GM12892 (cell line): ENCODE data around the gene NRXN2.
A peak's percentile ranks its signal among the peaks of the same experiment; 100 is the strongest.

Experiments used
- DNase-seq: peaks from one replicate; pipeline ENCODE4 v3.0.0; 2011; ENCODE audit not compliant: insufficient read length
- FAIRE-seq: peaks from 2 replicates; lab custom pipeline; 2011; peaks lifted over from hg19 to GRCh38; lab: Jason Lieb, UNC
- POLR2A ChIP-seq: IDR thresholded peaks from 2 replicates; pipeline ENCODE4 v1.6.1; 2011; ENCODE audit warnings: low read depth, low read length, control low read depth
- POLR2AphosphoS5 ChIP-seq: IDR thresholded peaks from 2 replicates; pipeline ENCODE4 v1.6.1; 2011; ENCODE audit warnings: low read depth, low read length, control low read depth
- TAF1 ChIP-seq: IDR thresholded peaks from 2 replicates; pipeline ENCODE4 v1.6.1; 2011; ENCODE audit warnings: low read depth, mild to moderate bottlenecking, control low read depth, low read length, borderline replicate concordance

The NRXN2 gene

DNA sequence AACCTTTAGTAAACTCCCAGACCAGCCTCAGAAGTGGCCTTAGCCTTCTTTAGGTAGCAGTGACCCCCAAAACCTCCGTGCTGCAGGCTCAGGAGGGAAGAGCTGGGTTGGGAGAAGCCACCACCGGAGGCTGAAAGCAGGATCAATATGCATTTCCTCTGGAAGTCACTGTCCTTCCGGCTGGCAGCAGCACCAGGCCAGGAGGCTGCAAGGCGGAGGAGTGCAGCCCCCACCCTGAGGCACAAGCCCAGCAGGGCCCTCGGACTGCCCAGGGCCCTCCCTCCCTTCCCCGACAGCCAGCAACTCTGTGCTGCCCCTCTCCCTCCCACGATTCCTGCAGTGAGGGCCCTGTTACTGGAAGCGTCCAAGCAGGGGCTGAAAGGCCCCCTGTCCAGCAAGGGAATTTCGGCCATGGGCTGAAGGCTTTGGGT lies 3.2 kb upstream of the NRXN2 start:
- TF ChIP-seq TAF1 (no peak), POLR2A (no peak), POLR2AphosphoS5 (no peak)
- FAIRE-seq (no peak), DNase-seq (no peak)

DNA sequence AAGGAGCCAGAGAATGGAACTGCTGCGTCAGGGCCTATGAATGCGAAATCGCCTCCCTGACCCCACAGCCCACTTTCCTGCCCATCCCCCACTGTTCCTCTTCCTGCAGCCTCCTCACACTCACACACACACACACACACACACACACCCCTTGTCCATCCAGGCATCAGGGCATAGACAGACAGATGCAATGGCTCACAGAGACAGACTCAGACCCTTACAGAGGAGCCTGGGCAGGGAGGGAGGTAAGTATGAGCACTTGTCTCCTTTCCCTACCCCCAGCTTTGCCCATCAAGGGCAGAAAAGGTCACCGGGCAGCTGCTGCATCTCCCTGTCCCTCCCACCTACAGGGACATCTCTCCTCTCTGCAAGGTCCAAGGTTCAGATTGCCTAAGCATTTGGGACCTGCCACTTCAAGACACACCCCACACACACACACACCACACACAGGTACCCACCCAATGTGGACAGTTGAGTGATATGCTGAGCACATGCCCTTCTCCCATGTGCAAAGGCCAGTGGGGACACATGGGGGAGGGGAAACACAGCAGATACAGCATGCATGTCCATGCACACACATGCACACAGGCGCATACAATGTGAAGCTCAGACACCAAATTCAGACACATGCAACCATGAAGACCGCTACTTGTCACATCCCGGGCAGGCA lies 2.0 kb upstream of the NRXN2 start:
- TF ChIP-seq POLR2AphosphoS5 (no peak), POLR2A (no peak), TAF1 (no peak)
- peak; percentile 44 for FAIRE-seq
- no peak for DNase-seq

DNA sequence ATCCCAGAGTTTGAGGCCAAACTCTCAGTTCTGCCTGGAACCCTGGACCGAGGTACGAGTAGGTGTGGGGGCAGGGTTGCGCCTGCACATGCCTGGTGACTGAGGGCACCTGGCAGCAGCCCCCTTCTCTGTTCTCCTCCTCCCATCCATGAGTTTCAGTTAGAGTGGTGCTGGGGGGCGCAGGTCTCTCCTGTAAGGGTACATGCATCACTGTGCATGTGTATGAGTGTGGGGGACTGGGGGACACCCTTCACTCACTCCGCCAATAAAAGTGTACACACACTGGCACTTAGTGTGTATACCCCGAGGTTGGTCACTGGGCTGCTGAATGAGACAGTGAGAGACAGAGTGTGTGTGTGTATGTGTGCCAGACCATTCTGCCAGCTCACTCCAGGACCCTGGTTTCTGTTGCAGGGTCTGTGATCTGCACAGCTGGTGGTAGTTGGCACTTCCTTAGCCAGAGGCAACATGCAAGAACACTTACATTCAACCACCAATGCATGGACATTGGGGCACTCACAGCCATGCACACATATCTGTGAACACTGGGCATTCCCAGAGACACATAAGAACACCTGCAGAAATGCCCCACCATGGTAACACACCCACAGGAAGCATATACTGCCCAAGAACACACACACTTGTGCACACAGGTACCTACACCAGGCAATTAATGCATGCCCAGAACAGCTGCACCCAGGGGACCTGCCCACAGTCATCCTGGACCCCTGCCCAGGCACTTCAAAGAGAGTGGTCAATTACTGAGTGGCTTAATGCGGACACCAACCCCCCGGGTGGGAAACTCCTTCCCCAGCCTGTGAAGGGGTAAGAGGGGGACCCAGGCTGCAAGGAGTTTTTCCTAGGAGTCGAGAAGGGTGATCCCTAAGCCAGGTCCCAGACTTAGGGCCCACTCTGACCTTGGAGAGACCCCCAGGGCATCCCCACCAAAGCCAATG lies 1.2 kb upstream of the NRXN2 start:
- FAIRE-seq (no peak), DNase-seq (no peak)
- TF ChIP-seq POLR2AphosphoS5 = no peak
- TF ChIP-seq POLR2A = no peak
- no peak for TF ChIP-seq TAF1

DNA sequence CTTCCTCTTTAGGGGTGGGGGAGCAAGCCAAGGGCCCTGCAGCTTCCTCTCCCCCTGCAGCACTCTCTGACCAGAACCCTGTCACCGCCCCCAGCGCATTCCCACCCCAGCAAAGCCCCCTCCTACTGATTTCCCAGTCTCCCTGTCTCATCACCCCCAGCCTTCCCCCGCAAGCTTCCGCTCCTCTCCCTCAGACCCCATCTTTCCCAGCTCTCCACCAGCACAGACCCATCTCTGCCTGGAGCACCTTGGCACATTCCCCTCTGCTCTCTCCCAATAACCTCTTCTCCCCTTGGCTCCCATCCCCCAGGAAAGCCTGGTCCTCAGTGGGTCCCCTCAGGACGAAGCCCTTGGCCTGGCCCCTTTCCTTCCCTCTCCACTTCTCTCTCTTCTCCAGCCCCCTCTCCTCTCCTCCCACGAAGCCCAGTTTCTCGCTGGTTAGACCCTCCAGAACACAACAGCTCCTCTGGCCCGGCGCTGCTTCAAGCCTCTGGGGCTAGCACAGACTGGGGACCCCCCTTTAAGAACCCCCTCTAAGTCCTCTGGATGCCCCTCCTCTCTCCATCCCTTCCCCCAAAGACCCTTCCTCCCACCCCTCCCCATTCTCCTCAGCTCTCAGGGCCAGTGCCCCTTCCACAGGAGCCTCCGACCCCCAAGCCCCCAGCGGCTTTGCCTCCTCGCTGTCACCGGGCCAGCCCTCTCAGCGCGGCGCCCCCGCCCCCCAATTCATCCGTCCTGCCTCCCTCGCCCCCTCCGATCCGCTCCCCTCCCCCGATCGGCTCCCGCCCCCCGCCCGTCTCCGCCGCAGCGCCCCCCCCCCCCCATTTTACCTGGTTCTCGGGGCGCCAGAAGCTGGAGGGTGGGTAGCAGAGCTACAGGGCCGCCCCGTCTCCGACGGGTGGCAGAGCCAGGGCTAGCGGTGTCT lies 594 bp downstream of the NRXN2 start:
- TF ChIP-seq TAF1 (no peak), POLR2AphosphoS5 (no peak), POLR2A (no peak)
- no peak for DNase-seq
- no peak for FAIRE-seq

DNA sequence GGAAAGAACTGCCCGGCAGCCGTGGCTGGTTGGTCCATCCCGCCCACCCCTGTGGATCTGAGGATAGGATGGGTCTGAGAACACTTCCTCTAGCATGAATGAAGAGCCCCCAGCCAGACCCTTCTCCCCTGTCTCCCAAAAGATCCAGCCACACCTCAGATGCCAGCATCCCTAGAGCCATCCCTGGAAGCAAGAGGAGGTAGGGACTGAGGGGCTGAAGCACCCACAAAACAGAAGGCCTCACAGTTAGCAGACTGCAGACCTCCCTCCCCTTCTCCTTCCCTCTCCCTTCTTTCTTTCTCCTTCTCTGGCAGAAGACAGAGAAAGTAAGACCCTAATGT lies 1.7 kb downstream of the NRXN2 start:
- TF ChIP-seq POLR2A (no peak), TAF1 (no peak), POLR2AphosphoS5 (no peak)
- FAIRE-seq (no peak), DNase-seq (no peak)

DNA sequence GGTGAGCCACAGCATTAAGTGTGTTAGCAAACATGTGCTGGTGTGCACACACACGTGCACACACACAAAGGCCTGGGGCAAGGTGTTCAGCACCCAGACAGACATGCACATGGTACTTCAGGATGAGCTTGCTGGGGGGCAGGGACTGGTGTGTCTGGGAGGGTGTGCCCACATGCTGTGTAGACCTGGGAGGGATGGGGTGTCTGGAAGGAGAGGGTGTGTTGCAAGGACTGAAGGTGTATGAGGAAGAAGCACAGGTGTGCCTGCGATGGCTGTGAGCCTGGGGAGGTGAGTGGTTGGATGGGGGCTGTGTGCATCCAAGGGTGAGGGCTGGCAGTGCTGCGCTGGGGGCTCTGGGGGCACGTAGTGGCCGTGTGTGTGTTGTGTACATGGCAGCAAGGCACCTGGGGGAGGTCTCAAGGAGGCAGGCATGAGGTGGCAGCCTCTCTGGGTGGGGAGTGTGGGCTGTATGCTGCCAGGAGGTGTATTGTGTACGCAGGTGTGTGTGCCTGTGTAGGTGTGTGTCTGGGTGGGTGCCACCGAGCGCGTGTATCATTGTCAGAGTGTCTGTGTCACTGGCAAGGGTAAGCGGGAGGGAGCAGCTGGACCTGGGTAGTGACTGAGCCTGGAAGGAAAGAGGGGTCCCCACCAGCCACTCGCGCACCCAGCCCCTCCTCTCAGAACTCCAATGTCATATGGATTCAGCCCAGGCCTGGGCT lies 2.2 kb downstream of the NRXN2 start:
- TF ChIP-seq POLR2AphosphoS5 (no peak), POLR2A (no peak), TAF1 (no peak)
- DNase-seq (no peak), FAIRE-seq (no peak)

DNA sequence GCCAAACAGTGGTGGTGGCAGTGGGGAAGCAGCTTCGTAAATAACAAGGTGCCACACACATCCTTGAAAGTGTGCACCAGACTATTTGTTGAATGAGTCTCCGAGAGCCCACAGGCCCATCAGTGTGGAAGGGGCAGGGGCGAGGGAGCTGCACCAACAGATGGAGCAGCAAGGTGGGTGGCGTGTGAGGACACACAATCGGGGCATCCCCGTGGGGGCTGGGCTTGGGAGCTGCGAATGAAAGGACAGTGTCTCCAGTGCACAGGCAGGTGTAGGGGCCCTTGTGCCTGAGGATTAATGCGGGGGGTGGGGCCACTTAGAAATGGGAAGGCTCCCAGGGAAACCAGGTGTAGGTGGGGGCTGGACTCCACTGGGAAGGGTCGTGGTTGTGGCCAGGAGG lies 2.8 kb downstream of the NRXN2 start:
- no peak for FAIRE-seq
- no peak for TF ChIP-seq POLR2AphosphoS5
- TF ChIP-seq POLR2A = no peak
- TF ChIP-seq TAF1 = no peak

DNA sequence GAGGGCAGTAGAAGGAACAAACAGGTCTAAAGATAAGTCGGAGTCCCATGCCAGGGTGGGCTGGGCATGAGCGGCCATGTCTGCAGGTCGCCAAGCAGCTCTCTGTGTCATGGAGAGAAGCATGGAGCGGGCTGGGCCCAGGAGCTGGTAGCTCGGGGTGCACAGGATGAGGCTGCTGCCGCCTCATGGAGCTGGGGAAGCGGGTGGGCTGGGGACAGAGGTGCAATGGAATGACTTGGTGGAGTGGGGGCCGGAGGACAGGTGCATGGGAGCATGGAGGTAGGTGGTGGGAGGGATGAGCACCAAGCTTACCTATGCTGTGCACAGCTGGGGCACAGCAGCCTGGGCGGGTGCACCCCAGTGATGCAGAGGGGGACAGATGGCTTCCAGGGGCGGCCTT lies 3.6 kb downstream of the NRXN2 start:
- TF ChIP-seq POLR2A (no peak), TAF1 (no peak), POLR2AphosphoS5 (no peak)
- FAIRE-seq (no peak), DNase-seq (no peak)

More for the DNA sequence above, 2.8 kb downstream of the NRXN2 start:
- DNase-seq = no peak

DNA sequence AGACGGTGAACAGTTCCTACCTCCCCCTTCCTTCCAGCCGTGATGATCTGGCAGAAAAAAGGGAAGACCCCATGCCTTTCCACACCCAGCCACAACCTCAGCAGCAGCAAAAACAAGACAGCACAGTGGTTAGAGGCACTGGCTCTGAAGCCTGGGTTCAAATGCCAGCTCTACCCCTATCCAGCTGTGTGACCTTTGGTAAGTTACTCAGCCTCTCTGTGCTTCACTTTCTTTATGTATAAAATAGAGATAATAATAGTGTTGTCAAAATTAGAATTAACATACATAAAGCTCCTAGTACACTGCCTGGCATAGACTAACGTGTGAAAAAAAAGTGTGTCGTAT lies 4.2 kb downstream of the NRXN2 start:
- no peak for FAIRE-seq
- no peak for TF ChIP-seq TAF1
- no peak for TF ChIP-seq POLR2A
- no peak for TF ChIP-seq POLR2AphosphoS5
- no peak for DNase-seq

DNA sequence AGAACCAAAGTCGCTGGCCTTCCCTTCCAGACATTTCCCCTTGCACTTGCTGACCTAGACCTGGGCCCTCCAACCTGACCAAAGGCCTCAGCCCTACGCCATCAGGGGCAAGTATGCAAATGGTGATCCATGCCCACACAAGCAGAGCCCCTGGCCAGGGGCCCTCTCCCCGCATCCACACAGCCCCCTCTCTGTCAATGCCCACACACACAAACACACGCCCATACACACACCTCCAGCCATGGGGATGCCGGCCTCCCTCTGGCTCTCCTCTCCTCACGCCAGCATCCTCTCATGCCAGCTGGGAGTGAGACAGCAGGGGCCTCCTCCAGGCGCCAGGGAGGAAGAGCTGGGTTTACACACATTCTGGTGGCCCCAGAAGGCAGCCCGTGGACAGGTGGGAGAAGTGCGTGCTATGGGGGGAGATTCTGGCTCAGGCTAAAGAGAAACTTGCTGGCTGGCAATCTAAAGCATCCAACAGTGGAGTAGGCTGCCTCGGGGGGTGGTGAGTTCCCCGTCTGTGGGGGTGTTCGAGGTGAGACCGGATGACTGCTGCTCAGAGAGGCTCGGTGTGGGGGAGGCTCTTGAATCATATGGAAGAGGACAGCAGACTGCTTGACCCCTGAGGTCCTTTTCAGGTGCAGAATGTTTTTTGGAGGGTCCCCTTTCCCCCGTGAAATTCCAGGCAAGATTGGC lies 4.8 kb downstream of the NRXN2 start:
- TF ChIP-seq POLR2A = no peak
- TF ChIP-seq POLR2AphosphoS5 = no peak
- no peak for TF ChIP-seq TAF1
- DNase-seq (no peak), FAIRE-seq (no peak)

DNA sequence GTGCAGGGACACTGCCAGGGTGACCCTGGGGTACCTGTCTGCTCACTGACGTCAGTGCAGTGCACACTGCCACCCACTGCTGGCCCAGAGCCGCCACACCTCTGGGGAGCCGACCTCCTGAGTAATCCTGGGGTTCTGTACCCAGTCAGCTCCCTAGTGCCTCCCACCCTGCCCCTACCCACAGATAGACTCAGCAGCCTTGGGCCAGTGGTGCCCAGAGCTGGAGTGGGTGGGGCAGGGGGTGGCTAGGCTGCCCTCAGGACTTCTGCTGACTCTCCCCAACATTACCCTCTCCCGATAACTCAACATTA lies 5.8 kb downstream of the NRXN2 start:
- FAIRE-seq (no peak), DNase-seq (no peak)
- no peak for TF ChIP-seq POLR2AphosphoS5
- TF ChIP-seq TAF1 = no peak
- TF ChIP-seq POLR2A = no peak
